Effector memory CD4-positive, alpha-beta T cell (primary cell): Measurements from ENCODE around the gene ANKRD9.

Source experiments
- DNase-seq, 3 donors: peaks; one replicate each; pipeline ENCODE4 v3.0.0-alpha.2; 2020
- H3K27ac ChIP-seq: 2 replicates; pipeline ENCODE4 v1.7.0; 2013; ENCODE audit warnings: mild to moderate bottlenecking, low read length, moderate library complexity; ENCODE audit not compliant: insufficient read depth, poor library complexity, severe bottlenecking
- H3K27me3 ChIP-seq: replicated peaks from 2 replicates; pipeline ENCODE4 v1.7.0; 2013; ENCODE audit warnings: mild to moderate bottlenecking, low read length; ENCODE audit not compliant: insufficient read depth, control insufficient read depth, poor library complexity, severe bottlenecking
- H3K36me3 ChIP-seq: 2 replicates; pipeline ENCODE4 v1.7.0; 2013; ENCODE audit warnings: mild to moderate bottlenecking, low read length, moderate library complexity; ENCODE audit not compliant: control insufficient read depth, insufficient read depth
- H3K4me1 ChIP-seq: 2 replicates; pipeline ENCODE4 v1.7.0; 2013; ENCODE audit warnings: low read length, mild to moderate bottlenecking; ENCODE audit not compliant: control insufficient read depth, insufficient read depth, poor library complexity, severe bottlenecking
- H3K4me3 ChIP-seq: 2 replicates; pipeline ENCODE4 v1.7.0; 2013; ENCODE audit warnings: low read length, low read depth, mild to moderate bottlenecking; ENCODE audit not compliant: insufficient read depth, poor library complexity, severe bottlenecking
- H3K9me3 ChIP-seq: 2 replicates; pipeline ENCODE4 v1.7.0; 2013; ENCODE audit warnings: mild to moderate bottlenecking, low read length, moderate library complexity; ENCODE audit not compliant: control insufficient read depth

The ANKRD9 gene

DNA sequence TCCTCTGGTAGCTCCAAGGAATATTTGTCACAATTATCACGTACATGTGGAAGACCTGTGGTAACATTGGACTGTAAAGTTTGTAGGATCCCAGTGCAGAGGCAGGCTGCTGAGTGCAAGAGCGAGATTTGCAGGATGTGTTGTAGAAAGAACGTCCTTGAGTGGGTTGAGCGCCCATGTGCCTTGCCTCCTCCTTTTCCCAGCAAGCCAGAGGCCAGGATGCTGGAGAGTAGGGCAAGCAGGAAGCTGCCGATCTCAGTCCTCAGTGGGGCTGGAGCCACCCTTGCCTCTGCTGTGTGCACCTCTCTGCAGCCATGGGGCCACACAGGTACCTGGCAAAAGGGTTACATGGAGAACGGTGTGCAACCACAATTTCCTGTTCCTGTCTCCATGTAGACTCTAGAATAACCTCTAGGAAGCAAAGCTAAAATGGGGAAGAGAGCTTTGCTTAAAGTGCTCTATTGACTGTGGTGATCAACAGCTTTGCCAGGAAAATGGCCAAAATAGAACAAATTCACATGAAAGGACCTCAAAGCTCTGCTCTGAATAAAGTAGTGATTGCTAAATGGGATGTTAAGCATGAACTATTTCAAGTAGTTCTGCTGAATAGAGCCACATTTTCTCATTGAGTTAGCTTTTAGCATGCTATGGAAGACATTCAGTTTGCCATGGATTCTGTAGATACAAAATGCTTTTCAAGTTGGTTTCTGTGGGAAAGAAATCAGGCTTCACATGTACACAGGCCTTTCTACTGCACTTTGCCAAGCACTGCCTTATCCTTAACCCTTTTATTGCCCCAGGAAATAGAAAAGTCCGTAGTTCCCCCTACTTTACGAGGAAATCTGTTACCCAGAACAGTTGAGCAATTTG is 37.4 kb downstream of the ANKRD9 start:
- H3K36me3 ChIP-seq = no peaks in the 10 kb centered on the region
- H3K4me3 ChIP-seq = no peak overlapping the region
- DNase-seq = no peak
- no peaks in the 10 kb centered on the region for H3K27me3 ChIP-seq
- H3K27ac ChIP-seq = no peak overlapping the region
- no peaks in the 10 kb centered on the region for H3K9me3 ChIP-seq
- peaks cover 8% of the 10 kb centered on the region for H3K4me1 ChIP-seq

DNA sequence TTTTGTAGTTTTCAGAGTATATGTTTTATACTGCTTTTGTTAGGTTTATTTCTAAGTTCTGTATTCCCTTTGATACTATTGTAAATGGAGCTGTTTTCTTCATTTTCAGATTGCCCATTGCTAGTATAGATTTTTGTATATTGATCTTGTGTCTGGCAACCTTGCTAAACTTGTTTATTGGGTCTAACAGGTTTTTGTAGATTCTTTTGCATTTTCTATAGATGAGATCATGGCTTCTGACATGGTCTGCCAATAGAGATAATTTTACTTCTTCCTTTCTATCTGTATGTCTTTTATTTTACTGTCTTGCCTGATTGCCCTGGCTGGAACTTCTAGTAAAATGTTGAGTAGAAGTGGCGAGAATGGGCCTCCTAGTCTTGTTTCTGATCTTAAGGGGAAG is 40.3 kb downstream of the ANKRD9 start:
- Histone ChIP-seq H3K4me1 (peaks cover 8% of the 10 kb centered on the region), H3K27me3 (no peaks in the 10 kb centered on the region), H3K36me3 (no peaks in the 10 kb centered on the region), H3K4me3 (no peak overlapping the region), H3K9me3 (no peaks in the 10 kb centered on the region), H3K27ac (no peak overlapping the region)
- no peak for DNase-seq

DNA sequence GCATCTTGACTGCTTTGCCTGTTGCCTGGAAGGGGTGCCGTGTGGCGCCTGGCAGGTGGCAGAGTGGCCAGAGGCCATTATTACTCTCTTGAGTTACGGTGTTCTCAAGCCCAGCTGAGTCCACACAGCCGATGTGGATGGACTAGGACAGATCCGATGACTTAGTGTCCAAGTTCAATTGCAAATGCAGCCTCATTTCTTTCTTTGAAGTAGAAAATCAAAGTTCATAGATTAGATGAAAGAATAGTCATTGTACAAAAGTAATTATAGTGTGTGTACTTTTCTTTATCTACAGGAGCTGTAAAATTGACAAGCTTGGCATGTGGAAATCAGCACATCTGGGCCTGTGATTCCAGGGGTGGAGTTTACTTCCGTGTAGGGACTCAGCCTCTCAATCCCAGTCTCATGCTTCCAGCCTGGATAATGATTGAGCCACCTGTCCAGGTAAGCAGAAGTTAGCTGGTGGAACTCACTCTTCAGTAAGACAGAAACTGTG is 44.7 kb downstream of the ANKRD9 start:
- Histone ChIP-seq H3K36me3 (no peaks in the 10 kb centered on the region), H3K27ac (no peak overlapping the region), H3K9me3 (no peaks in the 10 kb centered on the region), H3K4me1 (no peaks in the 10 kb centered on the region), H3K27me3 (no peaks in the 10 kb centered on the region), H3K4me3 (no peak overlapping the region)
- no peak for DNase-seq

DNA sequence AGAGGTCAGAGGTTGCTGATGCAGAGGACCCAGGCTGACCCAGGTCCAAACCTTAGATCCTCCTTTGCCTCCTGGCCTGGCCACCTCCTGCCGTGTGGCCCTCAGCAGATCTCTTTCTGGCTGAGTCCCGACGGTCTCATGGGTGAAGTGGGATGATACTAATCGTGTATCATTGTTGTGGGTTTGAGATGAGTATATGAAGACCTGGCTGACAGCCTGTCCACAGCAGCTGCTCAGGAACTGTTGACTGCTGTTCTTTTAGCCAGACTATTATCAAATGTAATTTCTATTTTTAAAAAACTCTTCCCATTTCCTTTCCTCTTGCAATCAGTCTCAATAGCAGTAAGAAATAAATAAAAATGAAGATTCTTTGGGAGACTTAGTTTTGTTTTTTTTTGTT is 45.6 kb downstream of the ANKRD9 start:
- H3K9me3 ChIP-seq = no peaks in the 10 kb centered on the region
- H3K27me3 ChIP-seq = no peaks in the 10 kb centered on the region
- no peaks in the 10 kb centered on the region for H3K36me3 ChIP-seq
- DNase-seq = no peak
- no peak overlapping the region for H3K27ac ChIP-seq
- no peaks in the 10 kb centered on the region for H3K4me1 ChIP-seq
- no peak overlapping the region for H3K4me3 ChIP-seq

- Histone ChIP-seq H3K4me3 (no peak overlapping the region), H3K27me3 (no peaks in the 10 kb centered on the region), H3K4me1 (no peaks in the 10 kb centered on the region), H3K27ac (no peak overlapping the region), H3K9me3 (no peaks in the 10 kb centered on the region), H3K36me3 (no peaks in the 10 kb centered on the region)
- DNase-seq = no peak
These were observed 47.2 kb downstream of the ANKRD9 start for GRCh38 chr14:102462391-102462790.

DNA sequence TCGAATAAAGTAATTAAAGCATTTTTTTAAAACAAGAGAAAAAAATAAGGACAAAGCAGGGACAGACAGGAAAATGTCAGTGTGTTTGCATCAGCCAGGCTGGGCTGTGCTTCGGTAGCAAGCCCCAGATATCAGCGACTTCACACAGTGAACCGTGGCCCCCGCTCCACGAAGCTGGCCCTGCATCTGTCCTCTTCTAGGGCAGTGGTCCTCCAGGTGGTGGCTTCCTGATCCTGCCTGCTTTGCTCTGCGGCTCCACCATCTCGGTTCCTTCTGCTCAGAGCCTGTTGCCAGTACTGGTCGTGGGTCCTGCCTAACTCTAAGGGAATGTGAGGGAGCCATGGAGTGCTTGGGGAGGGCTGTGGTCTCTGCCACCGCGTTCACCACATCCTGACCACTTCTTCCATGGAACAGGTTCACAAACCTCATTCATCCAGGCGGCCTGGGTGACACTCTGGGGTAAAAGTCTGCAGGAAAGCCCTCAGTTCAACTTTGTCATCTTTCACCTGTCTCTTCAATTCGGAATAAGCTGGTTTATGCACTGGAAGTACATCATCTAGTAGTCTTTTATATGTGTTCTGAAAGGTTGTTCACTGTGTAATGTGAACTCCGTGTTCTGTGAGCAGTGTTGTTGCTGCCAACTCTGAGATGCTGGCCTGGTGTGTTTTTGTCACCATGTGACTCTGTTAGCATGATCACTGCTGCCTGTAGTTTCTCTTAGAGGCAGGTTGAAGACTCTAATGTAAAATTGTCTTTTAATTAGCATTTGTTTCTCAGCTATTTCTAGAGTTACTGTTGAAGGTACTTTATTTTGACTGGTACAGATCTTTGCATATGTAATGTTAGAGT is 47.9 kb downstream of the ANKRD9 start:
- no peak overlapping the region for H3K27ac ChIP-seq
- no peaks in the 10 kb centered on the region for H3K9me3 ChIP-seq
- no peak overlapping the region for H3K4me3 ChIP-seq
- H3K36me3 ChIP-seq = no peaks in the 10 kb centered on the region
- H3K4me1 ChIP-seq = no peaks in the 10 kb centered on the region
- no peak for DNase-seq
- H3K27me3 ChIP-seq = no peaks in the 10 kb centered on the region

- H3K4me1 ChIP-seq = no peaks in the 10 kb centered on the region
- H3K27me3 ChIP-seq = no peaks in the 10 kb centered on the region
- H3K36me3 ChIP-seq = no peaks in the 10 kb centered on the region
- no peaks in the 10 kb centered on the region for H3K9me3 ChIP-seq
- H3K4me3 ChIP-seq = no peak overlapping the region
- DNase-seq = no peak
- no peak overlapping the region for H3K27ac ChIP-seq
These were observed 52.1 kb downstream of the ANKRD9 start for GRCh38 chr14:102457509-102457908.

DNA sequence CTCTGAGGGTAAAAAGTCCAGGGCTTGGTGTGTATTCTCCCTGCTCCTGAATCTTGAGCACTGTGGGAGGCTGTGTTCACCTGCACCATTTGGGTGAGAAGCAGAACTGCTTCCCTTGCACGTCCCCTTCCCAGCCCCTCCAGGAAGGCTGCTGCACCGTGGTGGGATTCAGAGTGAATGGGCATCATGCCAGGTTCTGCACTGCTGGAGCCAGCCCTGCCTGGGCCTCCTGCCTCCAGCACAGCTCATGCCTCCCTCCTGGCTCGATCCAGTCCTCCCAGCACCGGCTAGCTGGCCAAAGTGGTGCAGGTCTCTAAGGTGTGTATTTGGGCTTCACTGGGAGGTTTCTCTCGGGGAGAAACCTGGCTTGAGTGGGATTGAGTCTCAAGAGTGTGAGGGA is 54.9 kb downstream of the ANKRD9 start:
- H3K27ac ChIP-seq = no peak overlapping the region
- peaks cover 24% of the 10 kb centered on the region for H3K36me3 ChIP-seq
- DNase-seq = no peak
- no peak overlapping the region for H3K4me3 ChIP-seq
- no peaks in the 10 kb centered on the region for H3K9me3 ChIP-seq
- H3K4me1 ChIP-seq = no peaks in the 10 kb centered on the region
- H3K27me3 ChIP-seq = no peaks in the 10 kb centered on the region

- no peaks in the 10 kb centered on the region for H3K27me3 ChIP-seq
- no peaks in the 10 kb centered on the region for H3K9me3 ChIP-seq
- H3K27ac ChIP-seq = no peak overlapping the region
- H3K4me1 ChIP-seq = no peaks in the 10 kb centered on the region
- DNase-seq = no peak
- peaks cover 26% of the 10 kb centered on the region for H3K36me3 ChIP-seq
- no peak overlapping the region for H3K4me3 ChIP-seq
These were observed 57.3 kb downstream of the ANKRD9 start for GRCh38 chr14:102452302-102452701.
